GM18858 (cell line): ENCODE data around the gene PDZRN3.

Source experiments
- ATAC-seq: cut with Tn5 transposase; IDR thresholded peaks from one replicate; pipeline ENCODE4 v1.9.1; 2021; ENCODE audit not compliant: unreplicated experiment

Gene PDZRN3

GRCh38 chr3:73353649-73354217 is 271.0 kb downstream of the PDZRN3 start:
- no peak for ATAC-seq

DNA sequence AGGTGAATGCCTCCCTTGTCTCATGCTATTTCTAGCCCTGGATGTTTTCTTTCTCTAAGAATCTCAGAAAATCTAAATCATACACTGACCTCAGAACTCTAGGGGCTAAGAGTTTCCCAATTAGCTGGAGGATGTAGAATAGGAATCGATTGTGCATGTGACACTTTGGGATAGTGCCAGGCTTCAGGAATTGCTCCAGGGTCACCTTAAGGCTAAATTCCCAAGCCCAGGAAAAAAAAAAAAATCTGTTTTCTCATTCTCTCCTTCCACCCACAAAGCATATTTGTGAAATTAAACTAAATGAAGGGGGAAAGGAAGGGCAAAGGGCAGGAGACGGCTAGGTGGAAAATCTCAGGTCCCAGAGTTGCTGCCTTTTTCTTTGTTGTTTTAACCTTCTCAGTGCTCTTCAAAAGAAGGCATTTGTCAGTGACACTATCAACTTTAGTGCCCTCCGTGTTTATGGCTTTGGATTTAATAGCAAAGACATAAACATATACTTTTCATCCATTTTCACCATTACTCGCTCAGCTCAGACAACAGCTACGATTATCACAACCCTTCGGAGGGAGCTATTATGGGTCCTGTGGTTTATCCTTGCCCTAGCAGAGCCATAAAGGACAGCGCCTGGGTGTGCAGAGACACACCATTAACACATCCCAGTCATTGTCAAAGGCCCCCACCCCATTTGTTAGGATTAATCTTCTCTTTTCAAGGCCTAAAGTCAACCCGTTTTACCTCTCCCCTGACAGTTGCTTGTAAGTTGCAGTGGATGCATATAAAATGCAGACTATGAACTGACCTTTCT is 271.7 kb downstream of the PDZRN3 start:
- no peak for ATAC-seq

- no peak for ATAC-seq
Observed at GRCh38 chr3:73351423-73352071, 273.2 kb downstream of the PDZRN3 start.

DNA sequence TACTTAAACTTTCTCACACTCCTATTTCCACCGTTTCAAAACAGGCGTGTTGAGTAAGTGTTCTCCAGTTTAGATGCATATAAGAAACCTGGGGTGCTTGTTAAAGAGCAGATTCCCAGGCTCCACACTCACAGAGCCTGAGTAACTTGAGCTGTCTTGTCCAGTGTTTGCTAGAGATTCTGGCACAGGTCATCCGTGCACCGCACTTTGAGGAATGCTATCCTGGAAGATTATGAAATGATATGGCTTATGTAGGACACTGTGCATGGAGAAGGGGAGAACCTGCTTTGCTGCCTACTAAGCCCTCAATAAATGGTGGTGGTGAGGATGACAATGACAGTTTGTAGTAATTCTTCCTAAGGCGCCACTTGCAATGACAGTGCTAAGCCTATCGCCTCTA is 273.7 kb downstream of the PDZRN3 start:
- ATAC-seq, result no peak

DNA sequence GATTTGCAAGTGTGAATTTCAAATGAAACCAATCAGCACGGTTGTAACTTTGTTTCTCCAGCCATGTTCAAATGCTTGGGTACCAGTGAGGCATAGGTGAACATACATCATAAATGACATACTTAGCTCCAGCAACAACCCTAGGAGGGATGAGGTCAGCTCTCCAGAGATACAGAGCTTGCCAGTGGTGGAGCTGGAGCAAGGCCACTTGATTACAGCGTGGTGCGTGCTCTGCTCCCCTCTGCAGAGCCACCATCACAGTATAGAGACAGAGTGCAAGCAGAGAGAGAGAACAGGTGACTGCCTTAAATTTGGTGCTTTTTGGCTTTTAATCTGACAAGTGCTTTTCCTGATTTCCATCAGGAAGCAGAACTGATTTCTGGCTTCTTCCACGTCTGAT is 275.1 kb downstream of the PDZRN3 start:
- ATAC-seq, result no peak

- ATAC-seq, result no peak
Observed at GRCh38 chr3:73342077-73342476, 282.7 kb downstream of the PDZRN3 start.

DNA sequence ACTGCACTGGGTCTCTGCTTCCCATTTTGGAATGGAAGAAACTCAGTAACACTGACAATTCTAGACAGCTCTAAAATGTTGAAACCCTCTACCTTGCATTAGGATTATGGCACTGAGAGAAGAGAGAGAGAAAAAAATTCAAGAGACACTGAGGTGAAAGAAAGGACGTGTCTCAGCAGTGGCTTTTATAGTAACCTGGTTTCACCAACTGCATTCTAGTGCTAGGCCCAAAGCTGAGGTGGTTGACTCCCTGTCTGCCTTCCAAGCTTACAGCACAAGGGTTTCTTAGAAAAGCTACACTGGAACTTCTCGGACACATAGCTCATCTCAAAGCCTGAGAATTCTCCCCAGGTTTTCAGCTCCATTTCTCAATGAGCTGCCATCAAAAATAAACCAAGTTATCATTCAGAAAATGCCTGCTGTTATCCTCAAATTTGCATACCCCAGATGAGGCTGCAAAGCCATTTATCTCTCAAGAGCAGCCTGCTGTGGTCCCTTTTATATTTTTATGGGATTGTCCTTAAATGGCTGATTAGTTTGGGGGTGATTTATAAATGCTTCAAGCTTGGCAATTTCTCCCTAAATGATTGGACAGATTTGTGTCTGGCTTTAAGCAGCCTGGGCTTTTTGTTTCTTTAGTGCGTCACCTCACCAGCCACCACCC is 283.3 kb downstream of the PDZRN3 start:
- no peak for ATAC-seq

GRCh38 chr3:73332558-73332957 is 292.2 kb downstream of the PDZRN3 start:
- ATAC-seq, result peak; percentile 38
